Measurements from ENCODE around the gene MT1X. TPM values are rescaled to one million over a fixed set of nuclear protein-coding genes. Genes with fewer than 3 reads are reported as not detected.

MT1X gene
- total RNA-seq, 1 experiment from 2014 or later, result 74.3 TPM

DNA sequence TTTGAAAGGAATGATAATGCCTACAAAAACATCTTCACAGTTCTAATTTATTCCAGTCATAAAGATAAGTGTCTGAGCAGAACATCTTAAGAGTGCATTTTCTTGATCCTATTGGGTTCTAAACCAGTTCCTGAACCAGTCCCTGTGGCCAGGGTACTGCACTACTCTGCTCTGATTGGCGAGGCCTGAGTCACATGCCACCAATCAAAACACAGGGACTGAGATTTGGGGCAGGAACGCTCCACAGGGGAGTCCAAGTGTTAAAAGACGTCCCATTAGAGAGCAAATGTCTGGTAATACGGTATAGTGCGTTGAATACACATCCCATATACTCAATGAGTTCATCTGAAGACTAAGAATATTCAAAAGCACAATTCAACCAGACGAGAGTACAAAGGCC, 44.7 kb downstream of the MT1X start:
- Histone ChIP-seq H3K4me1 (ENCODE audit: insufficient read depth, low read length, poor library complexity, severe bottlenecking) (peaks cover 17% of the 10 kb centered on the region), H3K27me3 (replicated peaks; ENCODE audit: insufficient read depth, low read depth, low read length, poor library complexity) (no peaks in the 10 kb centered on the region), H3K36me3 (ENCODE audit: insufficient read depth, low read length, poor library complexity, severe bottlenecking) (no peaks in the 10 kb centered on the region), H3K9me3 (ENCODE audit: low read depth, low read length, poor library complexity, severe bottlenecking) (no peaks in the 10 kb centered on the region), H3K4me3 (ENCODE audit: low read depth, low read length, poor library complexity, severe bottlenecking) (no peak overlapping the region), H3K27ac (ENCODE audit: low read depth, low read length, poor library complexity, severe bottlenecking) (no peak overlapping the region)
- intact Hi-C loops (cut with micrococcal nuclease; ENCODE audit: unreplicated experiment), result no loop called here
- ChIA-PET CTCF (no interaction called here), POLR2A (ENCODE audit: low non-redundant PET) (no interaction called here)
- no peak for DNase-seq (ENCODE audit: low spot score)
- TF ChIP-seq EZH2 (IDR thresholded peaks at IDR 0.05; ENCODE audit: borderline replicate concordance, low read depth, low read length, poor library complexity, severe bottlenecking), result no peak
- TF ChIP-seq, protein P1, sequence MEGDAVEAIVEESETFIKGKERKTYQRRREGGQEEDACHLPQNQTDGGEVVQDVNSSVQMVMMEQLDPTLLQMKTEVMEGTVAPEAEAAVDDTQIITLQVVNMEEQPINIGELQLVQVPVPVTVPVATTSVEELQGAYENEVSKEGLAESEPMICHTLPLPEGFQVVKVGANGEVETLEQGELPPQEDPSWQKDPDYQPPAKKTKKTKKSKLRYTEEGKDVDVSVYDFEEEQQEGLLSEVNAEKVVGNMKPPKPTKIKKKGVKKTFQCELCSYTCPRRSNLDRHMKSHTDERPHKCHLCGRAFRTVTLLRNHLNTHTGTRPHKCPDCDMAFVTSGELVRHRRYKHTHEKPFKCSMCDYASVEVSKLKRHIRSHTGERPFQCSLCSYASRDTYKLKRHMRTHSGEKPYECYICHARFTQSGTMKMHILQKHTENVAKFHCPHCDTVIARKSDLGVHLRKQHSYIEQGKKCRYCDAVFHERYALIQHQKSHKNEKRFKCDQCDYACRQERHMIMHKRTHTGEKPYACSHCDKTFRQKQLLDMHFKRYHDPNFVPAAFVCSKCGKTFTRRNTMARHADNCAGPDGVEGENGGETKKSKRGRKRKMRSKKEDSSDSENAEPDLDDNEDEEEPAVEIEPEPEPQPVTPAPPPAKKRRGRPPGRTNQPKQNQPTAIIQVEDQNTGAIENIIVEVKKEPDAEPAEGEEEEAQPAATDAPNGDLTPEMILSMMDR (conservative IDR thresholded peaks at IDR 0.05; ENCODE audit: low read depth, low read length), result no peak
- BruUV-seq (replicated peaks), result no TSS peak

- Histone ChIP-seq H3K27ac (ENCODE audit: low read depth, low read length, poor library complexity, severe bottlenecking) (no peak overlapping the region), H3K36me3 (ENCODE audit: insufficient read depth, low read length, poor library complexity, severe bottlenecking) (no peaks in the 10 kb centered on the region), H3K4me3 (ENCODE audit: low read depth, low read length, poor library complexity, severe bottlenecking) (no peak overlapping the region), H3K27me3 (replicated peaks; ENCODE audit: insufficient read depth, low read depth, low read length, poor library complexity) (no peaks in the 10 kb centered on the region), H3K9me3 (ENCODE audit: low read depth, low read length, poor library complexity, severe bottlenecking) (no peaks in the 10 kb centered on the region), H3K4me1 (ENCODE audit: insufficient read depth, low read length, poor library complexity, severe bottlenecking) (peaks cover 17% of the 10 kb centered on the region)
- ChIA-PET POLR2A (ENCODE audit: low non-redundant PET) (interaction anchor here (0.7 kb wide), 1 partner anchor 1337 kb away, joined by 9 read pairs; no protein-coding TSS in a partner anchor), CTCF (no interaction called here)
- TF ChIP-seq EZH2 (IDR thresholded peaks at IDR 0.05; ENCODE audit: borderline replicate concordance, low read depth, low read length, poor library complexity, severe bottlenecking), result no peak
- TF ChIP-seq, protein P1 (conservative IDR thresholded peaks at IDR 0.05; ENCODE audit: low read depth, low read length), result no peak
- no peak for DNase-seq (ENCODE audit: low spot score)
- intact Hi-C loops (cut with micrococcal nuclease; ENCODE audit: unreplicated experiment), result no loop called here
- BruUV-seq (replicated peaks), result no TSS peak
Measured at GRCh38 chr16:56728027-56728426, 45.8 kb downstream of the MT1X start.

GRCh38 chr16:56728980-56729734, 46.9 kb downstream of the MT1X start:
- peaks cover 17% of the 10 kb centered on the region for H3K4me1 ChIP-seq (ENCODE audit: insufficient read depth, low read length, poor library complexity, severe bottlenecking)
- no peak for DNase-seq (ENCODE audit: low spot score)
- no peak for TF ChIP-seq EZH2 (IDR thresholded peaks at IDR 0.05; ENCODE audit: borderline replicate concordance, low read depth, low read length, poor library complexity, severe bottlenecking)
- TF ChIP-seq, protein P1 (conservative IDR thresholded peaks at IDR 0.05; ENCODE audit: low read depth, low read length), result no peak
- intact Hi-C loops (cut with micrococcal nuclease; ENCODE audit: unreplicated experiment), result no loop called here
- H3K9me3 ChIP-seq (ENCODE audit: low read depth, low read length, poor library complexity, severe bottlenecking), result no peaks in the 10 kb centered on the region
- TSS peak; percentile 93 for BruUV-seq (replicated peaks)
- no peaks in the 10 kb centered on the region for H3K36me3 ChIP-seq (ENCODE audit: insufficient read depth, low read length, poor library complexity, severe bottlenecking)
- H3K4me3 ChIP-seq (ENCODE audit: low read depth, low read length, poor library complexity, severe bottlenecking), result peak overlapping the region; percentile 88
- H3K27me3 ChIP-seq (replicated peaks; ENCODE audit: insufficient read depth, low read depth, low read length, poor library complexity), result no peaks in the 10 kb centered on the region
- peak overlapping the region; percentile 82 for H3K27ac ChIP-seq (ENCODE audit: low read depth, low read length, poor library complexity, severe bottlenecking)
- CTCF ChIA-PET, result no interaction called here
- POLR2A ChIA-PET (ENCODE audit: low non-redundant PET), result no interaction called here
